Subcutaneous abdominal adipose tissue (tissue), 5 donors: ENCODE results near the gene FAM177B.

Experiments
- H3K27ac ChIP-seq: one replicate; pipeline ENCODE4 v1.7.0; 2013; ENCODE audit warnings: low read depth, mild to moderate bottlenecking, inconsistent platforms, low read length, moderate library complexity
- H3K27me3 ChIP-seq, 5 donors: one replicate each; pipeline ENCODE4 v1.7.0; 2013; ENCODE audit warnings: low read length in 5 of 5, inconsistent platforms in 1 of 5; ENCODE audit not compliant: control insufficient read depth in 5 of 5, insufficient read depth in 4 of 5
- H3K36me3 ChIP-seq, 5 donors: one replicate each; pipeline ENCODE4 v1.7.0; 2013; ENCODE audit warnings: low read length in 5 of 5; ENCODE audit not compliant: control insufficient read depth in 5 of 5, insufficient read depth in 5 of 5
- H3K4me1 ChIP-seq, 5 donors: one replicate each; pipeline ENCODE4 v1.7.0; 2013; ENCODE audit warnings: low read length in 5 of 5, mild to moderate bottlenecking in 3 of 5, moderate library complexity in 1 of 5; ENCODE audit not compliant: control insufficient read depth in 5 of 5, insufficient read depth in 5 of 5
- H3K4me3 ChIP-seq, 5 donors: one replicate each; pipeline ENCODE4 v1.7.0; 2013; ENCODE audit warnings: low read length in 5 of 5, low read depth in 1 of 5
- H3K9ac ChIP-seq, 5 donors: one replicate each; pipeline ENCODE4 v1.7.0; 2013; ENCODE audit warnings: low read length in 5 of 5, mild to moderate bottlenecking in 4 of 5, moderate library complexity in 3 of 5
- H3K9me3 ChIP-seq, 5 donors: one replicate each; pipeline ENCODE4 v1.7.0; 2013; ENCODE audit warnings: low read length in 5 of 5; ENCODE audit not compliant: control insufficient read depth in 5 of 5
- donor health status: healthy.
- donor health status: healthy.
- donor health status: healthy.
- donor health status: healthy.
- donor health status: healthy.

Gene FAM177B

DNA sequence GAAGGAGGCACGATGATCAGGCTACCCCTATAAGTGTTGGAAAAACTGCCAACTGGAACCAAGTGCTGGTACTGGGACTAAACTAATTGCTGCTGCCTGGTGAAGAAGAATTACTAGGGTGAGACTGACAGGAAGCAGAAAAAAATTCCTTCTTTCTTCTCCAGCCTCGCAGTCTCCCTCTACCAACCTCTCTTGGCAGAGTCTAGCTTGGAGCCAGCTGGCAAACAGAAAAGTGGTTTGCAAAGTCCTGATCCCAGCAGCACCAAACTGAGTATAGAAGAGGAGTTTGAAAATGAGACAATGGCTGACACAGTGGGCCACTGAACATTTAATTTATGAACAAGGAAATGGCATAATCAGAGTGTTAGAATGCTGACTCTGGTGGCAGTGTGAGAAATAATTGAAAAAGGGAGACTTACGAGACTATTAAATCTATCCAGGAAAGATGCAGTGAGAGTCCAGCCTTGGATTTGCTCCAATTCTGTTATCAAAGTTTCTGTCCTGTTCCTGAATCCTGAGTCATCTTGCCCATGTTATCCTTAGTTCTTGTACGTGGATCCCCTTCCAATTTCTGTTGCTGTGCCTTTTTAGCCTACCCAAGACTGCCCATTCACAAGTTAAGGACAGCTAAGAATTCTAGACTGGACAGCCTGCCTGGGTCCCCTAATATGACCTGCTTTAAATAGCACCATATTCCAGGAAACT lies 54.2 kb downstream of the FAM177B start:
- Histone ChIP-seq H3K27ac (no peak overlapping the region), H3K9ac (no peak overlapping the region), H3K4me3 (no peak overlapping the region), H3K27me3 (peaks cover 0 to 2% (median 0%) of the 10 kb centered on the region in 5 donors), H3K36me3 (no peaks in the 10 kb centered on the region), H3K9me3 (no peaks in the 10 kb centered on the region), H3K4me1 (peaks cover 0 to 10% (median 6%) of the 10 kb centered on the region in 5 donors)

DNA sequence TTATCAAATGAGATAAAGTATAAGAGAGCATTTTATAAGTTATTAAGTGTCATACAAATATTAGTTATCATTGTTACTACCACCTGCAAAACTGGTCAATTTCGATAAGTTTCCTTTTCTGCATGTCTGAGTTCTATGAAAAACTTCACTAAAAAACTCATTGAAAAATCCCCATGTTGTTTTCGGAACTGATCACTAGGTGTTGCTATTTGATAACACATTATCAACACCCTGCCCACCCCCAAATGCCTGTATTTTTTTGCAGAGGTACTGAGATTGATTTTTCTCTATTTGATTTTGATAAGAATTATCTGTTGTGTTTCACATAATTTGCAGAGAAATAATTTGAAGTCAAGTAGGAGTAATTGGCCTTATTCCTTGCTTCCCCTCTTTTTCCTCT lies 55.7 kb downstream of the FAM177B start:
- Histone ChIP-seq H3K36me3 (no peaks in the 10 kb centered on the region), H3K4me1 (peaks cover 0 to 6% (median 2%) of the 10 kb centered on the region in 5 donors), H3K9me3 (no peaks in the 10 kb centered on the region), H3K27ac (no peak overlapping the region), H3K9ac (peak overlapping the region in 1 of 5 donors; percentile 3), H3K4me3 (no peak overlapping the region), H3K27me3 (no peaks in the 10 kb centered on the region)

DNA sequence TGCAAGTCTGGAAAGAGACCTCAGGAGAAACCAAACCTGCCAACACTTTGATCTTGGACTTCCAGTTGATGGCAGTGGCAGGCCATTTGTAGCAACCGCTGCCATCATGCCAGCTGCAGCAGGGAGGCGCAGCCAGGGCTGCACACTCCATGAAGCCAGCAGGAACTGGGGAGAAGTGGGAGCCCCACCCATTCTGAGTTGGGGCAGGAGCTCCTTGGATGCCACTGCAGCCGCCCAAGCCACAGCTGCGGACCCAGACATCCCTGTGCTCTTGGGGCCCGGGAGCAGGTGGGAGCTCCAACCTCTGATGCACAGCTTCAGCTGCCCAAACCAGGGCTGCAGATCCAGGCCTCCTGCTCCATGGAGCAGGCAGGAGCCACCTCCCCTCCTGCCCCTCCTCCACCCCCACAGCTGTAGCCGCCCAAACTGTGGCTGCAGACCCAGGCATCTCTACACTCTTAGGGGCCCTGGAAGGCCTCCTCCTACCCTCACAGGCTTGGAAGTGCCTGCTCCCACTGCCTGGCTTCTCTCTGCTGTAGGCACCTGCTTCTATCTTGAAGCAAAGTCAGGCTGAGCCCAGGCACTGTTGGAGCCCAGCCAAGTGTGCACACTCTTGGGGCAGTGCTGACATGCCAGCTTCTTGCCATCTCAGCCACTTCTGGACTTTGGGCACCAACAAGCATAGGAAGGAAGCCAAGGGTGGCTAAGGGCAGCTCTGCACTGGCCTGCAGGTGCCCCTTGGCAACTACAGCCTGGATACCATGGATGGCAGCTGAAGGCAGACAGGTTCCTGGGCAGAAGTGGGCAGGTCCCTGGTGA lies 57.9 kb downstream of the FAM177B start:
- Histone ChIP-seq H3K27me3 (no peaks in the 10 kb centered on the region), H3K36me3 (no peaks in the 10 kb centered on the region), H3K4me1 (peaks cover 0 to 6% (median 2%) of the 10 kb centered on the region in 5 donors), H3K4me3 (no peak overlapping the region), H3K9ac (no peak overlapping the region), H3K9me3 (no peaks in the 10 kb centered on the region), H3K27ac (no peak overlapping the region)

DNA sequence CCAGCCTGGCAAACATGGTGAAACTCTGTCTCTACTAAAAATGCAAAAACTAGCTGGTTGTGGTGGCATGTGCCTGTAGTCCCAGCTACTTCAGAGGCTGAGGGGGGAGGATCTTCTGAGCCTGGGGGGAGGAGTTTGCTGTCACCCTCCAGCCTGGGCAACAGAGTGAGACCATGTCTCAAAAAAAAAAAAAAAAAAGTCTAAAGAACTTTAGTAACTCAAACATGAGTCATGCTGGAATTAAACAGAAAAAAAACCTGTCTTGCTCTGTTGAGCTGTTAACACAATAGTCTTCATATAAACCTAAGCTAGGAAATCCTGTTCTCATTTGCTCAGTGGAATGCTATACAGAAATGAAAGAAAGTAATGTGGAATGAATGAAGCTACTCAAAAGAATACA lies 61.1 kb downstream of the FAM177B start:
- H3K27me3 ChIP-seq, result peaks cover 0 to 2% (median 0%) of the 10 kb centered on the region in 5 donors
- no peaks in the 10 kb centered on the region for H3K36me3 ChIP-seq
- peaks cover 0 to 6% (median 2%) of the 10 kb centered on the region in 5 donors for H3K4me1 ChIP-seq
- no peaks in the 10 kb centered on the region for H3K9me3 ChIP-seq
- no peak overlapping the region for H3K27ac ChIP-seq
- H3K9ac ChIP-seq, result no peak overlapping the region
- no peak overlapping the region for H3K4me3 ChIP-seq

DNA sequence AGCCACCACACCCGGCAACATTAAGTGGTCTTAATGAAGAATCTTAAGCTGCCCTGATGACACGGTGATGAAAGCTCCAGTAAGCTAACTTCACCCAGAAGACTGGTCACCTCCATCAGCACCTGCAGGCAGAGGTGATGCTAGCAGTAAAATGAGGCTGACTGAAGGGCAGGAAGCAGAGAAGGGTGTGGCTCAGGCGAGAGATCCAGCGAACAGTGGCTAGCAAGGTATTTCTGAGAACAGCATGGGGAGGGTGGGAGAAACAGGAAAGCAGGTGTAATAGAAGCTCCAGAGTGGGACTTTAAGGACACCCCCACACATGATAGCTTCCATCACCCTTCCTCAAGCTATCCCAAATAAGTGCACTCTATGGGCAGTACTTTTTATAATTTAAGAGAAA lies 62.0 kb downstream of the FAM177B start:
- Histone ChIP-seq H3K4me3 (no peak overlapping the region), H3K9me3 (no peaks in the 10 kb centered on the region), H3K4me1 (peaks cover 0 to 6% (median 2%) of the 10 kb centered on the region in 5 donors), H3K9ac (no peak overlapping the region), H3K27ac (no peak overlapping the region), H3K36me3 (no peaks in the 10 kb centered on the region), H3K27me3 (peaks cover 0 to 2% (median 0%) of the 10 kb centered on the region in 5 donors)
